Ovary (tissue), 3 donors: ENCODE measurements around the gene IL1R1.

Experiments used
- EP300 ChIP-seq: sonication (generic); formaldehyde crosslinking; IDR thresholded peaks from one replicate; pipeline ENCODE4 v1.6.1; 2017; ENCODE audit warnings: antibody characterized with exemption
- TF ChIP-seq, protein P1 (sequence below), 3 donors: fragments of 450-650 bp in 2 of 3; fragments of 200-600 bp in 1 of 3; IDR thresholded peaks; one replicate each; pipeline versions ENCODE4 v1.5.1 to v1.8.0; 2016 to 2022; ENCODE audit warnings: antibody characterized with exemption in 3 of 3, mild to moderate bottlenecking in 1 of 3
- donor health status: DM: no; HTN: no; CAD: no.

DNA sequence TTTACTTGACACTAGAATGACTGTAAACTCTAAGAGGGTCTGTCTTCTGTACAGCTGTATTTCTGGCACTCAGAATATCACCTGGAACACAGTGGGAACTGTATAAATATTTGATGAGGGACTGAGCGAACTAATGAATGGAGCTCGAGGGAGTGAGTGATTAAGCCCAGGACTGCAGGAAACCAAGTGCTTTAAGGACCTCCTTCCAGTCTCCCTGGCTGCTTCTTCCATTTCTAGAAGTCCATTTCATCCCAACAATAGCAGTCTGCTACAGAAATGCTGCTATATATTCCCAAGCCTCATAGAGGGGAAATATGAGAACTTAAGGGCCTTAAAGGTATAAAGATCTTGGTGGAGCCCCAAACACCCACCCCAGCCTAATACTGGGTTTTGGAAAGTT lies 41.5 kb downstream of the IL1R1 start:
- TF ChIP-seq, protein P1, sequence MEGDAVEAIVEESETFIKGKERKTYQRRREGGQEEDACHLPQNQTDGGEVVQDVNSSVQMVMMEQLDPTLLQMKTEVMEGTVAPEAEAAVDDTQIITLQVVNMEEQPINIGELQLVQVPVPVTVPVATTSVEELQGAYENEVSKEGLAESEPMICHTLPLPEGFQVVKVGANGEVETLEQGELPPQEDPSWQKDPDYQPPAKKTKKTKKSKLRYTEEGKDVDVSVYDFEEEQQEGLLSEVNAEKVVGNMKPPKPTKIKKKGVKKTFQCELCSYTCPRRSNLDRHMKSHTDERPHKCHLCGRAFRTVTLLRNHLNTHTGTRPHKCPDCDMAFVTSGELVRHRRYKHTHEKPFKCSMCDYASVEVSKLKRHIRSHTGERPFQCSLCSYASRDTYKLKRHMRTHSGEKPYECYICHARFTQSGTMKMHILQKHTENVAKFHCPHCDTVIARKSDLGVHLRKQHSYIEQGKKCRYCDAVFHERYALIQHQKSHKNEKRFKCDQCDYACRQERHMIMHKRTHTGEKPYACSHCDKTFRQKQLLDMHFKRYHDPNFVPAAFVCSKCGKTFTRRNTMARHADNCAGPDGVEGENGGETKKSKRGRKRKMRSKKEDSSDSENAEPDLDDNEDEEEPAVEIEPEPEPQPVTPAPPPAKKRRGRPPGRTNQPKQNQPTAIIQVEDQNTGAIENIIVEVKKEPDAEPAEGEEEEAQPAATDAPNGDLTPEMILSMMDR (IDR thresholded peaks at IDR 0.05) = no peak
- no peak for TF ChIP-seq EP300
